ENCODE results near the gene BLOC1S5. TPM values are rescaled to one million over a fixed set of nuclear protein-coding genes. Genes with fewer than 3 reads are reported as not detected.
A peak's percentile ranks its signal among the peaks of the same experiment; 100 is the strongest.

Gene BLOC1S5
- total and polyA plus RNA-seq, 4 donors = 3.5 to 20.5 (median 6.6) TPM

DNA sequence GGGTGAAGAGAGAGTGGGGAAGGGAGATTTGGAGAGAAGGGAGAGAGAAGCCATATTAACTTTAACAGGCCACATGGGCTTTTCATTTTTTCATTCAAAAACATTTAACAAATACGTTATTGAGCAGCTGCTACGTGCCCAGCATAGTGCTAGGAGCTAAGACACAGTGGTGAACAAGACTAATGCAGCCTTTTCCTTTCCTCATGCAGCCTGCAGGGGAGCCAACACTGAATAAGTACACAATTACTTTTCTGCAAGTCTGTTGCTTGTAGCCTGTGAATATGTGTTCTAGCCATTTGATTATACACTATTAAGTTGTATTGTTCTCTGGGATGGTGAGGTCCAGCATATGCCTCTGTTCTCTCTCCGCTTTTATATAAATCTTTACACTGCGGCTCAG, 1.9 kb upstream of the BLOC1S5 start:
- Histone ChIP-seq H3K27me3 (ENCODE audit: control insufficient read depth in 3 of 3, insufficient read depth in 3 of 3, low read length in 2 of 3) (peaks cover 0 to 3% (median 0%) of the 10 kb centered on the region in 3 donors), H3K9me3 (ENCODE audit: control insufficient read depth in 4 of 4, insufficient read depth in 3 of 4, low read length in 3 of 4) (no peaks in the 10 kb centered on the region), H3K9ac (ENCODE audit: insufficient read depth in 1 of 2, low read length in 2 of 2) (no peak overlapping the region), H3K36me3 (ENCODE audit: control insufficient read depth in 4 of 4, insufficient read depth in 4 of 4, low read length in 4 of 4) (peaks cover 0 to 4% (median 2%) of the 10 kb centered on the region in 4 donors), H3K27ac (ENCODE audit: low read depth in 1 of 2, low read length in 1 of 2) (no peak overlapping the region), H3K4me1 (ENCODE audit: control insufficient read depth in 5 of 5, insufficient read depth in 5 of 5, low read length in 5 of 5) (peaks cover 0 to 9% (median 0%) of the 10 kb centered on the region in 5 donors), H3K4me3 (no peak overlapping the region)
- WGBS, 2 donors = 92 to 95% methylated on average over 4 of the region's 4 CpGs
- ATAC-seq (ENCODE audit: insufficient read depth, low FRiP score) = no peak
- TF ChIP-seq, protein P1, sequence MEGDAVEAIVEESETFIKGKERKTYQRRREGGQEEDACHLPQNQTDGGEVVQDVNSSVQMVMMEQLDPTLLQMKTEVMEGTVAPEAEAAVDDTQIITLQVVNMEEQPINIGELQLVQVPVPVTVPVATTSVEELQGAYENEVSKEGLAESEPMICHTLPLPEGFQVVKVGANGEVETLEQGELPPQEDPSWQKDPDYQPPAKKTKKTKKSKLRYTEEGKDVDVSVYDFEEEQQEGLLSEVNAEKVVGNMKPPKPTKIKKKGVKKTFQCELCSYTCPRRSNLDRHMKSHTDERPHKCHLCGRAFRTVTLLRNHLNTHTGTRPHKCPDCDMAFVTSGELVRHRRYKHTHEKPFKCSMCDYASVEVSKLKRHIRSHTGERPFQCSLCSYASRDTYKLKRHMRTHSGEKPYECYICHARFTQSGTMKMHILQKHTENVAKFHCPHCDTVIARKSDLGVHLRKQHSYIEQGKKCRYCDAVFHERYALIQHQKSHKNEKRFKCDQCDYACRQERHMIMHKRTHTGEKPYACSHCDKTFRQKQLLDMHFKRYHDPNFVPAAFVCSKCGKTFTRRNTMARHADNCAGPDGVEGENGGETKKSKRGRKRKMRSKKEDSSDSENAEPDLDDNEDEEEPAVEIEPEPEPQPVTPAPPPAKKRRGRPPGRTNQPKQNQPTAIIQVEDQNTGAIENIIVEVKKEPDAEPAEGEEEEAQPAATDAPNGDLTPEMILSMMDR (IDR thresholded peaks at IDR 0.05; ENCODE audit: control extremely low read depth, extremely low read depth) = no peak
- no peak for DNase-seq

DNA sequence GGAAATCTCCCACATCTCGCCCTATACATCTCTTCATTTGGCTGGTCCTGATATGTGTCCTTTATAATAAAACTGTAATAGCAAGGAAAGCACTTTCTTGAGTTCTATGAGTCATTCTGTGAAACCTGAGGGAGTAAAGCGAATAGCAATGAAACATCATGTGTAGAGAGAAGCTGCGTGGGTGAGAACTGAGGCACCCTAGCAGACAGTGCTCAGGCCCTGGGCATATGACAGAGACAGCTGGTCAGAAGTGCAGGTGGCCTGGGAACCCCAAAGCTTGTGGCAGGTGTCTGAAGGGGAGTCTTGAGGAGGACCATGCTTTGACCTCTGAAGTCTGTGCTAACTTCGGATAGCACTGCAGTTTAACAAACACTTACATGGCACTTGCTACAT, 1.3 kb upstream of the BLOC1S5 start:
- peaks cover 0 to 4% (median 2%) of the 10 kb centered on the region in 4 donors for H3K36me3 ChIP-seq (ENCODE audit: control insufficient read depth in 4 of 4, insufficient read depth in 4 of 4, low read length in 4 of 4)
- H3K27me3 ChIP-seq (ENCODE audit: control insufficient read depth in 3 of 3, insufficient read depth in 3 of 3, low read length in 2 of 3) = peaks cover 0 to under 1% (median 0%) of the 10 kb centered on the region in 3 donors
- no peak overlapping the region for H3K4me3 ChIP-seq
- no peak overlapping the region for H3K9ac ChIP-seq (ENCODE audit: insufficient read depth in 1 of 2, low read length in 2 of 2)
- TF ChIP-seq, protein P1 (IDR thresholded peaks at IDR 0.05; ENCODE audit: control extremely low read depth, extremely low read depth) = no peak
- H3K4me1 ChIP-seq (ENCODE audit: control insufficient read depth in 5 of 5, insufficient read depth in 5 of 5, low read length in 5 of 5) = peaks cover 0 to 9% (median 0%) of the 10 kb centered on the region in 5 donors
- H3K9me3 ChIP-seq (ENCODE audit: control insufficient read depth in 4 of 4, insufficient read depth in 3 of 4, low read length in 3 of 4) = no peaks in the 10 kb centered on the region
- DNase-seq (no peak), ATAC-seq (ENCODE audit: insufficient read depth, low FRiP score) (no peak)
- WGBS, 2 donors = 87 to 95% methylated on average over 4 of the region's 4 CpGs
- H3K27ac ChIP-seq (ENCODE audit: low read depth in 1 of 2, low read length in 1 of 2) = no peak overlapping the region

DNA sequence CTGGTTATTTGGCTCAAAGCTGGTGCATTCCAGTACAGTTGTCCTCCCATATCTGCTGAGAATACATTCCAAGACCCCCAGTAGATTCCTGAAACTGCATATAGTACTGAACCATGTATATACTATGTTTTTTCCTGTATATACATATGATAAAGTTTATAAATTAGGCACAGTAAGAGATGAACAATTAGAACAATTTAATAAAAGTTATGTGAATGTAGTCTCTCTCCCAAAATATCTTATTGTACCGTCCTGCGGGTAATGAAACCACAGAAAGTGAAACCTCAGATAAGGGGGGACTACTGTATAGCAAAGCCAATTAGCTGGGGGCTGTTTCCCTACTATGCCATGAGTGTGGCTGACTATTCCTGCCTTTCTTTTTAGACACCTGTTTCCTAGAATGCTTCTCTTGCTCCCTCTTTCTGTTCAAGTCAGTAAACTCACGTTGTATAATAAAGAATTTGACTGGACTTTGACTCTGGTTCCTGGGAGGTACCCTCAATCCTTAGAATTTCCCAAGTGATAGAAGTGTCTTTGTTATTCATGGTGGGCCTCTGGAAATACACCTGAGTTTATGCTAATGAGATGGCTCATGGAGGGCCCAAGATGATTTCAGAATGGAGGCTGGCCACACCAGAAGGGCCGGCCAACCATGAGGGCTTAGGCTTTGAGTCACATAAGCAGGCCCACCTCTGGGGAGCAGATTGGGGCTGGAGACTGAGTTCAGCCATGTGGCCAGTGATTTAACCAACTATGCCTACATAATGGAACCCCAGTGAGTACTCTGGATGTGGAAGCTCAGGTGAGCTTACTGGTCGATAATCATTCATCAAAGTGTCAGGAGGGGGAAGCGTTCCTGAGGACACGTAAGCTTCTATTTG, 689 bp upstream of the BLOC1S5 start:
- TF ChIP-seq, protein P1 (IDR thresholded peaks at IDR 0.05; ENCODE audit: control extremely low read depth, extremely low read depth) = no peak
- WGBS, 2 donors = 76 to 82% methylated on average over 7 of the region's 7 CpGs
- no peak overlapping the region for H3K4me3 ChIP-seq
- ATAC-seq (ENCODE audit: insufficient read depth, low FRiP score) = no peak
- peaks cover 0 to 9% (median 0%) of the 10 kb centered on the region in 5 donors for H3K4me1 ChIP-seq (ENCODE audit: control insufficient read depth in 5 of 5, insufficient read depth in 5 of 5, low read length in 5 of 5)
- no peaks in the 10 kb centered on the region for H3K27me3 ChIP-seq (ENCODE audit: control insufficient read depth in 3 of 3, insufficient read depth in 3 of 3, low read length in 2 of 3)
- peak overlapping the region in 1 of 2 donors; percentile 78 for H3K9ac ChIP-seq (ENCODE audit: insufficient read depth in 1 of 2, low read length in 2 of 2)
- peak overlapping the region; percentile 79 to 86 for H3K27ac ChIP-seq (ENCODE audit: low read depth in 1 of 2, low read length in 1 of 2)
- DNase-seq = peak in 1 of 3 donors; percentile 6
- H3K36me3 ChIP-seq (ENCODE audit: control insufficient read depth in 4 of 4, insufficient read depth in 4 of 4, low read length in 4 of 4) = peaks cover 0 to 6% (median 3%) of the 10 kb centered on the region in 4 donors
- H3K9me3 ChIP-seq (ENCODE audit: control insufficient read depth in 4 of 4, insufficient read depth in 3 of 4, low read length in 3 of 4) = no peaks in the 10 kb centered on the region
